Stimulated activated CD4-positive, alpha-beta T cell treated with anti-CD3 and anti-CD28 coated beads, Interleukin-4, amount 100 ng/mL, for 48 hours (primary cell): ENCODE results near the gene YEATS2.

ENCODE experiments used
- DNase-seq, 2 donors: peaks; one replicate each; pipeline ENCODE4 v3.0.0-alpha.2; 2020; ENCODE audit warnings: low read depth in 2 of 2

The YEATS2 gene

GRCh38 chr3:183812761-183813445 is 115.3 kb downstream of the YEATS2 start:
- no peak for DNase-seq

- DNase-seq = no peak
Observed at GRCh38 chr3:183814240-183814639, 116.6 kb downstream of the YEATS2 start.

- DNase-seq = no peak
Observed at GRCh38 chr3:183815563-183815940, 118.0 kb downstream of the YEATS2 start.

- no peak for DNase-seq
Observed at GRCh38 chr3:183815951-183816475, 118.4 kb downstream of the YEATS2 start.

- DNase-seq = no peak
Observed at GRCh38 chr3:183816681-183817510, 119.3 kb downstream of the YEATS2 start.

- DNase-seq = no peak
Observed at GRCh38 chr3:183817639-183818038, 120.0 kb downstream of the YEATS2 start.

GRCh38 chr3:183818041-183818620 is 120.5 kb downstream of the YEATS2 start:
- DNase-seq = no peak

- DNase-seq = no peak
Observed at GRCh38 chr3:183818706-183819624, 121.4 kb downstream of the YEATS2 start.

GRCh38 chr3:183819831-183820230 is 122.2 kb downstream of the YEATS2 start:
- no peak for DNase-seq

- no peak for DNase-seq
Observed at GRCh38 chr3:183822631-183823030, 125.0 kb downstream of the YEATS2 start.

GRCh38 chr3:183823963-183824362 is 126.4 kb downstream of the YEATS2 start:
- no peak for DNase-seq

GRCh38 chr3:183824761-183825455 is 127.3 kb downstream of the YEATS2 start:
- peak in 1 of 2 donors; percentile 8 for DNase-seq

- DNase-seq = peak; percentile 6 to 15
Observed at GRCh38 chr3:183825456-183826161, 128.0 kb downstream of the YEATS2 start, which contains the start of gene MAP6D1. MAP6D1 (minus strand) TSS chr3:183825577; CDS start chr3:183825547, 30 bp downstream.

GRCh38 chr3:183826448-183827250 is 129.1 kb downstream of the YEATS2 start:
- DNase-seq = no peak

- DNase-seq = no peak
Observed at GRCh38 chr3:183827809-183828537, 130.4 kb downstream of the YEATS2 start.

- DNase-seq = no peak
Observed at GRCh38 chr3:183828538-183828870, 130.9 kb downstream of the YEATS2 start.

GRCh38 chr3:183829466-183829865 is 131.9 kb downstream of the YEATS2 start:
- DNase-seq = no peak

- no peak for DNase-seq
Observed at GRCh38 chr3:183830187-183830586, 132.6 kb downstream of the YEATS2 start.

GRCh38 chr3:183833516-183833915 is 135.9 kb downstream of the YEATS2 start:
- no peak for DNase-seq
